Keratinocyte (primary cell): ENCODE data around the gene PCNT. TPM values are rescaled to one million over a fixed set of nuclear protein-coding genes. Genes with fewer than 3 reads are reported as not detected.

Experiments
- DNase-seq: peaks from one replicate; pipeline ENCODE4 v3.0.0-alpha.2; 2011; ENCODE audit warnings: low read depth, missing footprints, low spot score
- FAIRE-seq: peaks from 2 replicates; lab custom pipeline; 2011; peaks lifted over from hg19 to GRCh38; lab: Jason Lieb, UNC
- H2AFZ ChIP-seq: 2 replicates; pipeline ENCODE4 v1.6.0; 2012; ENCODE audit warnings: low read length, control low read depth, inconsistent platforms; ENCODE audit not compliant: control insufficient read depth
- H3K27ac ChIP-seq: 2 replicates; pipeline ENCODE4 v1.5.1; 2011; ENCODE audit warnings: low read length; ENCODE audit not compliant: control insufficient read depth, insufficient read depth
- H3K27me3 ChIP-seq: 3 replicates; pipeline ENCODE4 v1.6.0; 2011; ENCODE audit warnings: low read length; ENCODE audit not compliant: control insufficient read depth, insufficient read depth; ENCODE audit errors: extremely low read depth
- H3K36me3 ChIP-seq, 2 experiments: 2 replicates in 1 of 2; 3 replicates in 1 of 2; pipeline ENCODE4 v1.5.1; 2011; ENCODE audit warnings: low read length in 2 of 2, mild to moderate bottlenecking in 1 of 2; ENCODE audit not compliant: control insufficient read depth in 2 of 2, insufficient read depth in 2 of 2; ENCODE audit errors: extremely low read depth in 1 of 2
- H3K4me1 ChIP-seq: 3 replicates; pipeline ENCODE4 v1.5.1; 2011; ENCODE audit warnings: low read length; ENCODE audit not compliant: control insufficient read depth, insufficient read depth; ENCODE audit errors: extremely low read depth
- H3K4me2 ChIP-seq: 3 replicates; pipeline ENCODE4 v1.6.0; 2011; ENCODE audit warnings: low read depth, low read length; ENCODE audit not compliant: control insufficient read depth, insufficient read depth; ENCODE audit errors: extremely low read depth
- H3K4me3 ChIP-seq, 3 experiments: fragments of 200-600 bp in 1 of 3; sonication (generic) in 1 of 3; 2 replicates in 2 of 3; 3 replicates in 1 of 3; pipeline ENCODE4 v1.5.1; 2011 to 2016; ENCODE audit warnings: low read length in 3 of 3, mild to moderate bottlenecking in 3 of 3, control low read depth in 2 of 3, inconsistent platforms in 1 of 3, low read depth in 1 of 3, mixed read lengths in 1 of 3, mixed run types in 1 of 3, moderate library complexity in 1 of 3; ENCODE audit not compliant: control insufficient read depth in 2 of 3, insufficient read depth in 2 of 3; ENCODE audit errors: extremely low read depth in 1 of 3
- H3K79me2 ChIP-seq: 2 replicates; pipeline ENCODE4 v1.6.0; 2012; ENCODE audit warnings: low read length; ENCODE audit not compliant: control insufficient read depth, insufficient read depth
- H3K9ac ChIP-seq: 3 replicates; pipeline ENCODE4 v1.6.0; 2011; ENCODE audit warnings: low read length; ENCODE audit not compliant: control insufficient read depth, insufficient read depth; ENCODE audit errors: extremely low read depth
- H3K9me1 ChIP-seq: 3 replicates; pipeline ENCODE4 v1.6.0; 2011; ENCODE audit warnings: low read length; ENCODE audit not compliant: control insufficient read depth, insufficient read depth; ENCODE audit errors: extremely low read depth
- H3K9me3 ChIP-seq: 2 replicates; pipeline ENCODE4 v1.5.1; 2012; ENCODE audit warnings: low read depth, low read length; ENCODE audit not compliant: control insufficient read depth
- H4K20me1 ChIP-seq: 3 replicates; pipeline ENCODE4 v1.6.0; 2011; ENCODE audit warnings: low read length; ENCODE audit not compliant: control insufficient read depth, insufficient read depth; ENCODE audit errors: extremely low read depth
- EZH2 ChIP-seq: IDR thresholded peaks from one replicate; pipeline ENCODE4 v1.6.1; 2012; ENCODE audit warnings: inconsistent platforms, mild to moderate bottlenecking, low read length, moderate library complexity
- dilution Hi-C: fragments of 300-500 bp; cut with MboI; formaldehyde crosslinking; loops from one replicate; pipeline ENCODE4 v1.7.0; 2020; ENCODE audit warnings: low sequenced_read_pairs; ENCODE audit not compliant: extremely low pct_ligation_motif_present
- polyA plus RNA-seq, 5 experiments: library from polyadenylated mRNA; depleted of rRNA in 3 of 5; stranded (reverse) in 3 of 5; stranded (forward) in 1 of 5; unstranded in 1 of 5; fragments of >200 nt; gene quantifications; 1 replicate in 1 of 5; 2 replicates in 3 of 5; 3 replicates in 1 of 5; pipeline versions ENCODE4 v1.2.1 to v1.2.3, GENCODE V29; 2011 to 2012; ENCODE audit warnings: missing spikeins in 2 of 5, low read depth in 1 of 5, low replicate concordance in 1 of 5
- TF ChIP-seq, protein P1 (sequence below), 3 experiments: IDR thresholded peaks in 1 of 3; conservative IDR thresholded peaks in 1 of 3; optimal IDR thresholded peaks in 1 of 3; 2 replicates in 2 of 3; 3 replicates in 1 of 3; pipeline versions ENCODE3 to v1.5.1; 2011; ENCODE audit warnings: low read length in 3 of 3, mild to moderate bottlenecking in 3 of 3, moderate library complexity in 2 of 3, control low read depth in 1 of 3, inconsistent platforms in 1 of 3; ENCODE audit not compliant: insufficient read depth in 2 of 3; ENCODE audit errors: extremely low read depth in 1 of 3

PCNT gene
- polyA plus RNA-seq, 1 donor (not counting 4 experiments of a cell fraction or from before 2014, with no cell fraction given), result 9.8 TPM

DNA sequence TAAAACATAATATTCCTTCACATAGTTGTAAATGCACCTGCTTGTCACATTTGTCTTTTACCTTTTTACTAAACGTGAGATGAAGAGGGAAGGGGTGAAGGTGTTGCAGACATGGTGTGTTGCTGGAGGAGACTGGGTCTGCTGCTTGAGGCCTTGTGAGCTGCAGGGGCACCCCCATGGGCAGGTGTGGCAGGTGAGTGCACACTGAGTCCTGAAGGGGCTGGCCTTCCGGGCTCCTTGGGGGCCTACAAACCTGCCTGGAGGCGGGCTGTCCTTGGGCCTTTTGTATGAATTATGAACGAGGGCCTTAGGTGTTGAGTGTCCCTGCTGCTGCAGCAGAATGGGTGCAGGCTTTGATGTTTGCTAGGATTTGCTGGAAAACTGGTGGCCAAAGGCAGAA lies 3.8 kb downstream of the PCNT start:
- Histone ChIP-seq H3K9ac (no peak overlapping the region), H3K9me1 (peaks cover 2% of the 10 kb centered on the region), H3K27me3 (no peaks in the 10 kb centered on the region), H4K20me1 (no peaks in the 10 kb centered on the region), H3K9me3 (no peaks in the 10 kb centered on the region), H3K4me1 (peaks cover 12% of the 10 kb centered on the region), H2AFZ (no peak overlapping the region), H3K4me3 (no peak overlapping the region), H3K4me2 (no peak overlapping the region), H3K27ac (no peak overlapping the region), H3K79me2 (peaks cover 56% of the 10 kb centered on the region), H3K36me3 (peaks cover 8 to 17% of the 10 kb centered on the region in 2 experiments)
- TF ChIP-seq EZH2, result no peak
- TF ChIP-seq, protein P1, sequence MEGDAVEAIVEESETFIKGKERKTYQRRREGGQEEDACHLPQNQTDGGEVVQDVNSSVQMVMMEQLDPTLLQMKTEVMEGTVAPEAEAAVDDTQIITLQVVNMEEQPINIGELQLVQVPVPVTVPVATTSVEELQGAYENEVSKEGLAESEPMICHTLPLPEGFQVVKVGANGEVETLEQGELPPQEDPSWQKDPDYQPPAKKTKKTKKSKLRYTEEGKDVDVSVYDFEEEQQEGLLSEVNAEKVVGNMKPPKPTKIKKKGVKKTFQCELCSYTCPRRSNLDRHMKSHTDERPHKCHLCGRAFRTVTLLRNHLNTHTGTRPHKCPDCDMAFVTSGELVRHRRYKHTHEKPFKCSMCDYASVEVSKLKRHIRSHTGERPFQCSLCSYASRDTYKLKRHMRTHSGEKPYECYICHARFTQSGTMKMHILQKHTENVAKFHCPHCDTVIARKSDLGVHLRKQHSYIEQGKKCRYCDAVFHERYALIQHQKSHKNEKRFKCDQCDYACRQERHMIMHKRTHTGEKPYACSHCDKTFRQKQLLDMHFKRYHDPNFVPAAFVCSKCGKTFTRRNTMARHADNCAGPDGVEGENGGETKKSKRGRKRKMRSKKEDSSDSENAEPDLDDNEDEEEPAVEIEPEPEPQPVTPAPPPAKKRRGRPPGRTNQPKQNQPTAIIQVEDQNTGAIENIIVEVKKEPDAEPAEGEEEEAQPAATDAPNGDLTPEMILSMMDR (optimal IDR thresholded peaks at IDR 0.05 in 1 of 3, IDR thresholded peaks at IDR 0.05 in 1 of 3, conservative IDR thresholded peaks at IDR 0.05 in 1 of 3; ENCODE audit: extremely low read depth in 1 of 3, insufficient read depth in 2 of 3, low read length in 3 of 3), result no peak
- dilution Hi-C loops, result no loop called here
- FAIRE-seq (no peak), DNase-seq (no peak)

DNA sequence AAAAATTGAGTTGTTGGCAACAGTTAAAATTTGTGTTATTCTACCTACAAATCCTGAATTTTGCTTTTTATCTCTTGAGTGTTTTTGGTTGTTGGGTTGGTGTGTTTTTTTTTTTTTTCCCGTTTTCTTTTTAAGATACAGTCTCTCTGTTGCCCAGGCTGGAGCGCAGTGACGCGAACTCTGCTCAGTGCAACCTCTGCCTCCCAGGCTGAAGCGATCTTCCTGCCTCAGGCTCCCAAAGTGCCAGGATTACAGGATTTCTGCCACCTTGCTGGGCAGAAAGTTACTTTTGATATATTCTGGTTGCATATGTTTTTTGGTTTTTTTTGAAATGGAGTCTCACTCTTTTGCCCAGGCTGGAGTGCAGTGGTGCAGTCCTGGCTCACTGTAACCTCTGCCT lies 4.2 kb downstream of the PCNT start:
- Histone ChIP-seq H4K20me1 (no peaks in the 10 kb centered on the region), H3K79me2 (peaks cover 52% of the 10 kb centered on the region), H3K9me3 (no peaks in the 10 kb centered on the region), H3K27me3 (no peaks in the 10 kb centered on the region), H3K4me1 (peaks cover 12% of the 10 kb centered on the region), H3K27ac (no peak overlapping the region), H3K36me3 (peaks cover 8 to 17% of the 10 kb centered on the region in 2 experiments), H3K4me2 (no peak overlapping the region), H2AFZ (no peak overlapping the region), H3K4me3 (no peak overlapping the region), H3K9ac (no peak overlapping the region), H3K9me1 (peaks cover 2% of the 10 kb centered on the region)
- dilution Hi-C loops, result no loop called here
- no peak for FAIRE-seq
- no peak for DNase-seq
- TF ChIP-seq, protein P1 (optimal IDR thresholded peaks at IDR 0.05 in 1 of 3, IDR thresholded peaks at IDR 0.05 in 1 of 3, conservative IDR thresholded peaks at IDR 0.05 in 1 of 3; ENCODE audit: extremely low read depth in 1 of 3, insufficient read depth in 2 of 3, low read length in 3 of 3), result no peak
- TF ChIP-seq EZH2, result no peak
